DOHH2 (cell line): ENCODE data around the gene GALNS.

Experiments
- H3F3A ChIP-seq: fragments of 200-600 bp; sonication (generic), shearing (Covaris generic); 2 replicates; pipeline ENCODE4 v1.6.0; 2016; ENCODE audit warnings: antibody characterized with exemption, mild to moderate bottlenecking; ENCODE audit not compliant: control insufficient read depth, insufficient read depth
- H3K27ac ChIP-seq: fragments of 200-600 bp; sonication (generic); 2 replicates; pipeline ENCODE4 v1.5.1; 2014; ENCODE audit warnings: low read depth, mild to moderate bottlenecking, low read length, moderate library complexity
- H3K27me3 ChIP-seq: fragments of 200-600 bp; sonication (generic); 2 replicates; pipeline ENCODE4 v1.6.1; 2014; ENCODE audit warnings: mild to moderate bottlenecking, low read length, mixed read lengths; ENCODE audit not compliant: control insufficient read depth
- H3K36me3 ChIP-seq: fragments of 200-600 bp; sonication (generic); 2 replicates; pipeline ENCODE4 v1.6.1; 2014; ENCODE audit warnings: mild to moderate bottlenecking, low read length, moderate library complexity, mixed read lengths; ENCODE audit not compliant: control insufficient read depth
- H3K4me1 ChIP-seq: fragments of 200-600 bp; sonication (generic); 2 replicates; pipeline ENCODE4 v1.6.1; 2014; ENCODE audit warnings: mild to moderate bottlenecking, low read length, mixed read lengths; ENCODE audit not compliant: control insufficient read depth
- H3K4me2 ChIP-seq: fragments of 200-600 bp; sonication (generic); 2 replicates; pipeline ENCODE4 v1.6.0; 2014; ENCODE audit warnings: mild to moderate bottlenecking, low read length, moderate library complexity
- H3K4me3 ChIP-seq: fragments of 200-600 bp; sonication (generic); 2 replicates; pipeline ENCODE4 v1.5.1; 2014; ENCODE audit warnings: mild to moderate bottlenecking, low read length, mixed read lengths
- H3K79me2 ChIP-seq: fragments of 200-600 bp; sonication (generic); 2 replicates; pipeline ENCODE4 v1.6.1; 2014; ENCODE audit warnings: mild to moderate bottlenecking, low read length, mixed read lengths; ENCODE audit not compliant: control insufficient read depth
- H3K9me2 ChIP-seq: fragments of 200-600 bp; sonication (generic); replicated peaks from 2 replicates; pipeline ENCODE4 v1.6.1; 2014; ENCODE audit warnings: mild to moderate bottlenecking, low read length, mixed read lengths; ENCODE audit not compliant: control insufficient read depth
- H3K9me3 ChIP-seq: fragments of 200-600 bp; sonication (generic); 2 replicates; pipeline ENCODE4 v1.6.1; 2014; ENCODE audit warnings: antibody characterized with exemption, low read length, mixed read lengths; ENCODE audit not compliant: control insufficient read depth, insufficient read depth
- H4K20me1 ChIP-seq: fragments of 200-600 bp; sonication (generic); 2 replicates; pipeline ENCODE4 v1.6.0; 2014; ENCODE audit warnings: low read depth, mild to moderate bottlenecking, antibody characterized with exemption, low read length, moderate library complexity; ENCODE audit not compliant: control insufficient read depth, insufficient read depth
- CTCF ChIP-seq: fragments of 200-600 bp; sonication (generic); IDR thresholded peaks from one replicate; pipeline ENCODE4 v1.5.1; 2014; ENCODE audit warnings: antibody characterized with exemption, mild to moderate bottlenecking, low read depth, low read length; ENCODE audit not compliant: poor library complexity, severe bottlenecking
- EZH2phosphoT487 ChIP-seq: fragments of 200-600 bp; sonication (generic); IDR thresholded peaks from 2 replicates; pipeline ENCODE4 v1.6.1; 2017; ENCODE audit warnings: borderline replicate concordance, mild to moderate bottlenecking, antibody characterized with exemption, low read length, moderate library complexity, mixed read lengths

The GALNS gene

GRCh38 chr16:88851616-88852015, 5.1 kb downstream of the GALNS start:
- Histone ChIP-seq H3K9me2 (no peaks in the 10 kb centered on the region), H3F3A (peaks cover 7% of the 10 kb centered on the region), H3K9me3 (no peaks in the 10 kb centered on the region), H3K36me3 (no peaks in the 10 kb centered on the region), H4K20me1 (no peaks in the 10 kb centered on the region), H3K4me1 (peaks cover 16% of the 10 kb centered on the region), H3K4me2 (no peak overlapping the region), H3K27me3 (no peaks in the 10 kb centered on the region), H3K79me2 (no peaks in the 10 kb centered on the region), H3K4me3 (no peak overlapping the region), H3K27ac (no peak overlapping the region)
- TF ChIP-seq CTCF, result no peak
- TF ChIP-seq EZH2phosphoT487, result no peak

- no peak overlapping the region for H3K27ac ChIP-seq
- no peaks in the 10 kb centered on the region for H3K9me2 ChIP-seq
- H3K4me2 ChIP-seq, result no peak overlapping the region
- H3K79me2 ChIP-seq, result no peaks in the 10 kb centered on the region
- H3F3A ChIP-seq, result peaks cover 7% of the 10 kb centered on the region
- no peak overlapping the region for H3K4me3 ChIP-seq
- no peaks in the 10 kb centered on the region for H3K9me3 ChIP-seq
- H3K36me3 ChIP-seq, result no peaks in the 10 kb centered on the region
- no peaks in the 10 kb centered on the region for H3K27me3 ChIP-seq
- TF ChIP-seq CTCF (no peak), EZH2phosphoT487 (no peak)
- H4K20me1 ChIP-seq, result no peaks in the 10 kb centered on the region
- peaks cover 10% of the 10 kb centered on the region for H3K4me1 ChIP-seq
Observed at GRCh38 chr16:88850531-88851199, 6.1 kb downstream of the GALNS start.

GRCh38 chr16:88848557-88848956, 8.2 kb downstream of the GALNS start:
- Histone ChIP-seq H3F3A (no peaks in the 10 kb centered on the region), H3K9me3 (no peaks in the 10 kb centered on the region), H3K27ac (no peak overlapping the region), H4K20me1 (no peaks in the 10 kb centered on the region), H3K36me3 (no peaks in the 10 kb centered on the region), H3K4me3 (no peak overlapping the region), H3K9me2 (no peaks in the 10 kb centered on the region), H3K4me2 (no peak overlapping the region), H3K4me1 (no peaks in the 10 kb centered on the region), H3K27me3 (no peaks in the 10 kb centered on the region), H3K79me2 (no peaks in the 10 kb centered on the region)
- TF ChIP-seq CTCF (no peak), EZH2phosphoT487 (no peak)
